NCI-H526 treated with DMSO at 0.1 percent for 48 hours (cell line): ENCODE data around the gene CEP104.

Experiments used
- DNase-seq: peaks from one replicate; lab custom pipeline; 2025; lab: John Stamatoyannopoulos, UW

The CEP104 gene

GRCh38 chr1:3762873-3763228 is 94.2 kb downstream of the CEP104 start:
- DNase-seq, result no peak

- DNase-seq, result no peak
These were observed 94.7 kb downstream of the CEP104 start for GRCh38 chr1:3762151-3762872.
